Neural cell (in vitro differentiated cells): Measurements from ENCODE around the gene GSE1. TPM values are rescaled to one million over a fixed set of nuclear protein-coding genes. Genes with fewer than 3 reads are reported as not detected.

Source experiments
- H2AFZ ChIP-seq: fragments of 200-600, 300-800 bp; sonication (generic), shearing (Covaris generic); 2 replicates; pipeline ENCODE4 v1.6.0; 2014; ENCODE audit warnings: low read depth, mild to moderate bottlenecking, antibody characterized with exemption, low read length, moderate library complexity
- H3F3A ChIP-seq: fragments of 200-600 bp; shearing (Covaris generic); 2 replicates; pipeline ENCODE4 v1.6.1; 2016; ENCODE audit warnings: mild to moderate bottlenecking, moderate library complexity, mixed read lengths, antibody characterized with exemption, low read length; ENCODE audit not compliant: insufficient read depth, poor library complexity, severe bottlenecking
- H3K27ac ChIP-seq: fragments of 200-600, 300-800 bp; sonication (generic), shearing (Covaris generic); 2 replicates; pipeline ENCODE4 v1.5.1; 2014; ENCODE audit warnings: mild to moderate bottlenecking, low read length, moderate library complexity
- H3K27me3 ChIP-seq: fragments of 300-800, 200-600 bp; sonication (generic), shearing (Covaris generic); 2 replicates; pipeline ENCODE4 v1.6.0; 2014; ENCODE audit warnings: mild to moderate bottlenecking, low read depth, low read length, moderate library complexity; ENCODE audit not compliant: insufficient read depth
- H3K36me3 ChIP-seq: fragments of 300-800, 200-600 bp; sonication (generic), shearing (Covaris generic); 2 replicates; pipeline ENCODE4 v1.5.1; 2014; ENCODE audit warnings: mild to moderate bottlenecking, antibody characterized with exemption, low read length, moderate library complexity; ENCODE audit not compliant: insufficient read depth
- H3K4me2 ChIP-seq: fragments of 300-800, 200-600 bp; sonication (generic), shearing (Covaris generic); 2 replicates; pipeline ENCODE4 v1.6.0; 2014; ENCODE audit warnings: mild to moderate bottlenecking, low read length
- H3K4me3 ChIP-seq: fragments of 300-800, 200-600 bp; sonication (generic), shearing (Covaris generic); 2 replicates; pipeline ENCODE4 v1.5.1; 2014; ENCODE audit warnings: mild to moderate bottlenecking, low read length, moderate library complexity
- H3K79me2 ChIP-seq: fragments of 200-600 bp; shearing (Covaris generic); replicated peaks from 2 replicates; pipeline ENCODE4 v1.6.0; 2014; ENCODE audit warnings: mild to moderate bottlenecking, low read length, moderate library complexity; ENCODE audit not compliant: insufficient read depth
- H3K9ac ChIP-seq: fragments of 300-800, 200-600 bp; sonication (generic), shearing (Covaris generic); 2 replicates; pipeline ENCODE4 v1.6.1; 2016; ENCODE audit warnings: mild to moderate bottlenecking, low read length, mixed read lengths
- H3K9me2 ChIP-seq: fragments of 200-600 bp; shearing (Covaris generic); 2 replicates; pipeline ENCODE4 v1.6.1; 2016; ENCODE audit warnings: mild to moderate bottlenecking, low read length, mixed read lengths; ENCODE audit not compliant: insufficient read depth
- H3K9me3 ChIP-seq: fragments of 200-600, 300-800 bp; sonication (generic), shearing (Covaris generic); 2 replicates; pipeline ENCODE4 v1.6.1; 2016; ENCODE audit warnings: mild to moderate bottlenecking, mixed run types, low read length, moderate library complexity, mixed read lengths
- H4K20me1 ChIP-seq: fragments of 200-600 bp; shearing (Covaris generic); 2 replicates; pipeline ENCODE4 v1.6.1; 2016; ENCODE audit warnings: mild to moderate bottlenecking, mixed run types; ENCODE audit not compliant: insufficient read depth
- EP300 ChIP-seq: fragments of 450-650 bp; conservative IDR thresholded peaks from 2 replicates; pipeline ENCODE4 v1.6.1; 2014; ENCODE audit warnings: antibody characterized with exemption, mild to moderate bottlenecking, moderate library complexity; ENCODE audit not compliant: poor library complexity, severe bottlenecking
- EZH2 ChIP-seq: fragments of 200-600, 300-800 bp; shearing (Covaris generic), sonication (generic); IDR thresholded peaks from 2 replicates; pipeline ENCODE4 v1.6.1; 2014; ENCODE audit warnings: antibody characterized with exemption, low read length, borderline replicate concordance, mild to moderate bottlenecking; ENCODE audit not compliant: insufficient read depth, poor library complexity, severe bottlenecking
- MXI1 ChIP-seq: fragments of 450-650 bp; conservative IDR thresholded peaks from 2 replicates; pipeline ENCODE4 v1.6.1; 2014; ENCODE audit warnings: antibody characterized with exemption, mild to moderate bottlenecking; ENCODE audit not compliant: poor library complexity, severe bottlenecking
- POLR2AphosphoS5 ChIP-seq: IDR thresholded peaks from 2 replicates; pipeline ENCODE4 v1.6.1; 2012
- RAD21 ChIP-seq: fragments of 450-650 bp; conservative IDR thresholded peaks from 2 replicates; pipeline ENCODE4 v1.6.1; 2014; ENCODE audit warnings: antibody characterized with exemption, mild to moderate bottlenecking, moderate library complexity
- SMC3 ChIP-seq: fragments of 450-650 bp; conservative IDR thresholded peaks from 2 replicates; pipeline ENCODE4 v1.6.1; 2014; ENCODE audit warnings: antibody characterized with exemption, mild to moderate bottlenecking, moderate library complexity; ENCODE audit not compliant: poor library complexity
- TAF1 ChIP-seq: IDR thresholded peaks from 2 replicates; pipeline ENCODE4 v1.6.1; 2012; ENCODE audit warnings: low read depth
- polyA plus RNA-seq: library from polyadenylated mRNA; depleted of rRNA; stranded (reverse); fragments of >200 nt; gene quantifications from 2 replicates; pipeline ENCODE4 v1.2.3, GENCODE V29; 2014
- TF ChIP-seq, protein P1 (sequence below): fragments of 450-650 bp; IDR thresholded peaks from 2 replicates; pipeline ENCODE4 v1.5.1; 2014; ENCODE audit warnings: antibody characterized with exemption, mild to moderate bottlenecking, moderate library complexity; ENCODE audit not compliant: poor library complexity, severe bottlenecking
- TF ChIP-seq, protein P2 (sequence below): IDR thresholded peaks from 2 replicates; pipeline ENCODE4 v1.6.1; 2012; ENCODE audit warnings: borderline replicate concordance

Gene GSE1
- polyA plus RNA-seq, 1 donor from 2014 or later, result 35.6 TPM

DNA sequence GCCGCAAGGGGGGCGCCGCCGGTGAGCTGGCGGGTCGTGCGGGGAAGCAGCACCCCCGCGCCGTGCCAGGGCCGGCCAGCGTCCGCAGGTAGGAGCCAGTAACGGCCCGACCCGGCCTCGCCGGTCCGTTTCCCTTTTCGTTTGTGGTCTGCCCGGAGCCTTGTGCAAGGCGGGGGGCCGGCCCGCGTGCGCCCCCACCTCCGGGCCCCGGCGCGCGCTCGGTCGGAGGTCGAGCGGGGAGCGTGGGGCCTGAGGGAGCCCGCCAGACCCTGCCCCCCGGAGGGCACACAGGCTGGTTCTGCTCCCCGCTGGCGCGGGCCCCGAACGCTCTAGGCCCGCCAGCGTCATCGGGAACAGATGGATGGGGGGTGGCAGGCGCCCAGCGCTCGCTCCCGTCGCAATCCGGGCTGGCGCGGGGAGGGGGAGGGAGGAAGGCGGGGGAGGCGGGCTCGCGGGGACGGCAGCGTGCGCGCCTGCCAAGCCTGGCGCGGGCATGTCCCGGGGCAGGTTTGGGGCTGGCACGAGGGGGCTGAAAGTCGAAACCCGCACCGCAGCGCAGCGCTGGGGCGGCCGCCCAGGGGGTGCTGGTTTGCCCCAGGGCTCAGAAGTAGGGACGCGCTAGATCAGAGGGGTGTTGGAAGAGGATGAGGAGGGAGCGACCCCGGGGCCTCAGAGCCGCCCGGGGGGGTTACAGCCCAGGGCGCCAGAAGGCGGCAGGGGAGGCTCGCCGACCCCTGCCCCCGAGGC lies 1.5 kb upstream of the GSE1 start:
- H3K4me3 ChIP-seq, result peak overlapping the region; percentile 76
- H3K27ac ChIP-seq, result peak overlapping the region; percentile 55
- H3F3A ChIP-seq, result peaks cover 4% of the 10 kb centered on the region
- H3K36me3 ChIP-seq, result no peaks in the 10 kb centered on the region
- H3K27me3 ChIP-seq, result no peaks in the 10 kb centered on the region
- peaks cover 69% of the 10 kb centered on the region for H3K79me2 ChIP-seq
- no peaks in the 10 kb centered on the region for H3K9me3 ChIP-seq
- H3K9me2 ChIP-seq, result no peaks in the 10 kb centered on the region
- TF ChIP-seq, protein P1, sequence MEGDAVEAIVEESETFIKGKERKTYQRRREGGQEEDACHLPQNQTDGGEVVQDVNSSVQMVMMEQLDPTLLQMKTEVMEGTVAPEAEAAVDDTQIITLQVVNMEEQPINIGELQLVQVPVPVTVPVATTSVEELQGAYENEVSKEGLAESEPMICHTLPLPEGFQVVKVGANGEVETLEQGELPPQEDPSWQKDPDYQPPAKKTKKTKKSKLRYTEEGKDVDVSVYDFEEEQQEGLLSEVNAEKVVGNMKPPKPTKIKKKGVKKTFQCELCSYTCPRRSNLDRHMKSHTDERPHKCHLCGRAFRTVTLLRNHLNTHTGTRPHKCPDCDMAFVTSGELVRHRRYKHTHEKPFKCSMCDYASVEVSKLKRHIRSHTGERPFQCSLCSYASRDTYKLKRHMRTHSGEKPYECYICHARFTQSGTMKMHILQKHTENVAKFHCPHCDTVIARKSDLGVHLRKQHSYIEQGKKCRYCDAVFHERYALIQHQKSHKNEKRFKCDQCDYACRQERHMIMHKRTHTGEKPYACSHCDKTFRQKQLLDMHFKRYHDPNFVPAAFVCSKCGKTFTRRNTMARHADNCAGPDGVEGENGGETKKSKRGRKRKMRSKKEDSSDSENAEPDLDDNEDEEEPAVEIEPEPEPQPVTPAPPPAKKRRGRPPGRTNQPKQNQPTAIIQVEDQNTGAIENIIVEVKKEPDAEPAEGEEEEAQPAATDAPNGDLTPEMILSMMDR, result no peak
- TF ChIP-seq EZH2, result no peak
- TF ChIP-seq SMC3, result peak; percentile 19
- TF ChIP-seq MXI1, result no peak
- no peak for TF ChIP-seq TAF1
- TF ChIP-seq RAD21, result no peak
- TF ChIP-seq, protein P2, sequence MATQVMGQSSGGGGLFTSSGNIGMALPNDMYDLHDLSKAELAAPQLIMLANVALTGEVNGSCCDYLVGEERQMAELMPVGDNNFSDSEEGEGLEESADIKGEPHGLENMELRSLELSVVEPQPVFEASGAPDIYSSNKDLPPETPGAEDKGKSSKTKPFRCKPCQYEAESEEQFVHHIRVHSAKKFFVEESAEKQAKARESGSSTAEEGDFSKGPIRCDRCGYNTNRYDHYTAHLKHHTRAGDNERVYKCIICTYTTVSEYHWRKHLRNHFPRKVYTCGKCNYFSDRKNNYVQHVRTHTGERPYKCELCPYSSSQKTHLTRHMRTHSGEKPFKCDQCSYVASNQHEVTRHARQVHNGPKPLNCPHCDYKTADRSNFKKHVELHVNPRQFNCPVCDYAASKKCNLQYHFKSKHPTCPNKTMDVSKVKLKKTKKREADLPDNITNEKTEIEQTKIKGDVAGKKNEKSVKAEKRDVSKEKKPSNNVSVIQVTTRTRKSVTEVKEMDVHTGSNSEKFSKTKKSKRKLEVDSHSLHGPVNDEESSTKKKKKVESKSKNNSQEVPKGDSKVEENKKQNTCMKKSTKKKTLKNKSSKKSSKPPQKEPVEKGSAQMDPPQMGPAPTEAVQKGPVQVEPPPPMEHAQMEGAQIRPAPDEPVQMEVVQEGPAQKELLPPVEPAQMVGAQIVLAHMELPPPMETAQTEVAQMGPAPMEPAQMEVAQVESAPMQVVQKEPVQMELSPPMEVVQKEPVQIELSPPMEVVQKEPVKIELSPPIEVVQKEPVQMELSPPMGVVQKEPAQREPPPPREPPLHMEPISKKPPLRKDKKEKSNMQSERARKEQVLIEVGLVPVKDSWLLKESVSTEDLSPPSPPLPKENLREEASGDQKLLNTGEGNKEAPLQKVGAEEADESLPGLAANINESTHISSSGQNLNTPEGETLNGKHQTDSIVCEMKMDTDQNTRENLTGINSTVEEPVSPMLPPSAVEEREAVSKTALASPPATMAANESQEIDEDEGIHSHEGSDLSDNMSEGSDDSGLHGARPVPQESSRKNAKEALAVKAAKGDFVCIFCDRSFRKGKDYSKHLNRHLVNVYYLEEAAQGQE, result no peak
- TF ChIP-seq EP300, result no peak
- peak; percentile 33 for TF ChIP-seq POLR2AphosphoS5
- no peak overlapping the region for H2AFZ ChIP-seq
- H4K20me1 ChIP-seq, result peaks cover 6% of the 10 kb centered on the region
- peak overlapping the region; percentile 69 for H3K9ac ChIP-seq
- H3K4me2 ChIP-seq, result no peak overlapping the region

DNA sequence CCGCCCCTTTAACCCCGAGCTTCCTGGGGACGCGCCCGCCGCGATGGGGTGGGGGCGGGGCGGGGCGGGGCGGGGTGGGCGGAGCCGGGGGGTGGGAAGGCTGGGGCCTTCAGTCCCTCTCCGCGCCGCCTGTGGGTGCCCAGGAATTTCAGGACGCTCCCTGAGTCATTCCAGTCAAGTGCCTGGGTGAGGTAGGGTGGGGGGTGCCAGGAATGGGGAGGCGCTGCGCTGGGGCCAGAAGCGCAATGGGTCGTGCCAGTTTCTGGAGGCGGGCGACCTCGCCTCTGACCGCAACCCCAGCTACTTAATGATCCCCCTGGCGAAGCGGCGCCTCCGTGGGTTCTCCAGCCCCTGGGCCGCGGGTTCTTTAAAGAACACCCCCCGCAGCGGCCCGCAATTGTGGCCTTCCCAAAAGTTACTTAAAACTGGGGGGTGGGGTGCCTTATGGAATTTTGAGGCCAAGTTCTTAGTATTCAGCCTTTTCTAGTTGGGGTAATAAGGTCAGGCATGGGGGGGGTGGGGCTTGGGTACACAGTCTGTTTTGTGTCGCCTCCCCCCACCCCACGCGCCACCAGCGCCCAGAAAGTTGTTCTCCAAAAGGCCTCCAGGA lies 826 bp upstream of the GSE1 start:
- Histone ChIP-seq H3K79me2 (peaks cover 68% of the 10 kb centered on the region), H4K20me1 (peaks cover 12% of the 10 kb centered on the region), H3K4me3 (peak overlapping the region; percentile 76), H3K4me2 (peak overlapping the region; percentile 73), H3K27ac (peak overlapping the region; percentile 67), H3F3A (peaks cover 4% of the 10 kb centered on the region), H3K9me3 (no peaks in the 10 kb centered on the region), H3K9ac (peak overlapping the region; percentile 69), H3K9me2 (no peaks in the 10 kb centered on the region), H3K27me3 (no peaks in the 10 kb centered on the region), H2AFZ (no peak overlapping the region), H3K36me3 (no peaks in the 10 kb centered on the region)
- no peak for TF ChIP-seq EZH2
- TF ChIP-seq, protein P2, result no peak
- no peak for TF ChIP-seq POLR2AphosphoS5
- no peak for TF ChIP-seq RAD21
- no peak for TF ChIP-seq SMC3
- TF ChIP-seq EP300, result no peak
- TF ChIP-seq, protein P1, result no peak
- TF ChIP-seq MXI1, result no peak
- no peak for TF ChIP-seq TAF1
